Fibroblast of the conjunctiva (primary cell): ENCODE results near the gene ANKRD13C.
"Not testable (repeated sequence)": the region's sequence is repeated elsewhere in the genome, so short reads cannot be mapped to it uniquely, and the experiment has no call there.

ENCODE experiments used
- DNase-seq: peaks from one replicate; pipeline ENCODE4 v3.0.0-alpha.2; 2010; ENCODE audit warnings: low read depth

Gene ANKRD13C

DNA sequence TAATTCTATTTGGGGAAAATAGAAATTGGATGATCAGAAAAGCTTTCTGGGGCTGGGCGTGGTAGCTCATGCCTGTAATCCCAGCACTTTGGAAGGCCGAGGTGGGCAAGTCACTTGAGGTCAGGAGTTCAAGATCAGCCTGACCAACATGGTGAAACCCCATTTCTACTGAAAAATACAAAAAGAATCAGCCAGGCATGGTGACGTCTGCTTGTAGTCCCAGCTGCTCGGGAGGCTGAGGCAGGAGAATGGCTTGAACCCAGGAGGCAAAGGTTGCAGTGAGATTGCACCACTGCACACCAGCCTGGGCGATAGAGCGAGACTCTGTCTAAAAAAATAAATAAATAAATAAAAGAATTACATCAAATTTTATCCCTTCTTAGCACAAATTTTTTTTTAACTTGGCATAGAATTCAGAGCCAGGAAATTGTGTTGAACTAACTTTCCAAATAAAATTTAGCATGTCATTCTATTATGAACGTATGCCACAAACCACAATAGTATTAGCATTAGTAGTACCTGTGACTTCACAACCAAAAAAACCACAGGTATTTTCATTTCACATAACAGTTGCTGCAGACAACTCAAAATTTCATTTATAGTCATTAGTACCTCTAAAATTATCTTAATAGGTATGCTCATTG is 4.5 kb upstream of the ANKRD13C start:
- no peak for DNase-seq

DNA sequence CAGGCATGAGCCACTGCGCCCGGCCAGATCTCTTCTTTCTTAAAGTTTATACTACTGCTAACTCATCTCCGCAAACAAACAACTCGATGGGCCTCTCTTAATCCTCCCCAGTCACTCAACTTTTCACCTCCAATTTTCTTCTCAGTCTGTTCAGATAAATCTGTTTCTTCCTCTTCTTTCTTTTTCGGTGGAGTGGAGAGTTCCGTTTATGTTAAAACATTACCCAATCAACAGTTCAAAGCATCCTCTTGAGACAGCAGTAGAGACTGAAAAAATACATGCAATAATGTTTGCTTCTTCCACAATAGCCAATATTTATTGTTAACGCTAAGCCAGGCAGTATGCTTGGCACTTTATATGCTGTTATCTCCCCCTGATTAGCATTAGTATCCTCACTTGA is 1.4 kb upstream of the ANKRD13C start:
- DNase-seq = no peak

DNA sequence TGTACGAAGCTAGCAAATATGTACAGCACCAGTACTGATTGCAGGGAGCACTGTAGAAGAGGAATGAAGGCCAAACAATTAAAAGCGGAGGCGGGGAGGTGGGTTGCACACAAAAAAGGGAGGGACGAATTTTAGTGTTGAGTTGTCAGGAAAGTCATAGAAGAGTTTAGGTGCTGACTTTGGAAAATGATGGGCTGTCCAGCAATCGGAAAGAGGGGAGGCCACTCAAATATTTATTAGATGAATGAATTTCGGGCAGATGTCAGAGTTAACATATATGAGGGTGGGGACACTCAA is 537 bp upstream of the ANKRD13C start:
- DNase-seq = no peak

DNA sequence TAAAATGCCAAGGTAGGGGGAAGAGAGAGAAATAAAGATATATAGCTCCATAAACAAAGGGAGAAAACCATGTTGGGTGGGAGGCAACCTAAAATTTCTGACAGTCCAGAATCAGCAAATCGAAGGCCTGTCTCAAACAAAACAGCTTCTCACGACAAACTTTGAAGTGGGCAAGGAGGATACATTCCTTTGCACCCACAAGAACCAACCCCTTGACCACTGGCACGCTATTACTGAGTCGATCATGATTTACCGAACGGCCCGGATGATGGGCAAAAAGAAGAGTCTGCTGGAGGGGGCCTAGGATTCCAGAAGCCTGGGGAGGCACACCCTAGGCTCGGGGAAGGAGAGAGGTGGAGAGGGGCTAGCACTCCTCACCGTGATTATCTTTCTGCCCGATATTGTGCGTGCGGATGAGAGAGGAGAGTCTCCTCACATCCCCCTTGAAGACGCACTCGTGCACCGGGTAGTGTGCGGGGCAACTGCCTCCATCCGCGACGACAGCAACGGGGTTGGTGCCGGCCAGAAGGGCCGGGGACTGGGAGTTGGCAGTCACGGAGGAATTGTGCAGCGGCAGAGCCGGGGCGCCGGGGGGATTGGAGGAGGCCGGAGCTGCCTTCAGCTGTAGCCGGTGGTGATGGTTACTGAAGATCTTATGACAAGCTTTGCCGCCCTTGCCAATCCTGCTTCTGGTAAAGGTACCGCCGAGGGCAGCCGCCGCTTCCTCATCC is 756 bp downstream of the ANKRD13C start:
- no peak for DNase-seq

DNA sequence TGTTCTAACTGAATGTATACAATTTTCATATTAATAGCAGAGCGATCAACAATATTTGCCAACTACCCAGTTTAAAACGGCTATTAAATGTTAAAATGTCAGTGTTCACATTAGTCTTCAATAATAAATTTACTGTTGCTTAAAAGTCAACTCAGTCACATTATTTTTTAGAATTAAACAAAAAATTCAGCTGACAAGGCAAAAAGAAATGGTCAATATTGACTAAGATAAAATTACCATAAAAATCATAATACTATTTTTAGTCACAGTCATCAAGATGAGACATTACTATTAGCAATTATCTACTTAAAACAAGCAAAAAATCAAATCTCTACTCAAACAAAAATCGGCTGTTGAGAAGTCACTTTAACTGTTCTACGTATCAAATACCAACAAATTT is 1.5 kb downstream of the ANKRD13C start:
- no peak for DNase-seq

DNA sequence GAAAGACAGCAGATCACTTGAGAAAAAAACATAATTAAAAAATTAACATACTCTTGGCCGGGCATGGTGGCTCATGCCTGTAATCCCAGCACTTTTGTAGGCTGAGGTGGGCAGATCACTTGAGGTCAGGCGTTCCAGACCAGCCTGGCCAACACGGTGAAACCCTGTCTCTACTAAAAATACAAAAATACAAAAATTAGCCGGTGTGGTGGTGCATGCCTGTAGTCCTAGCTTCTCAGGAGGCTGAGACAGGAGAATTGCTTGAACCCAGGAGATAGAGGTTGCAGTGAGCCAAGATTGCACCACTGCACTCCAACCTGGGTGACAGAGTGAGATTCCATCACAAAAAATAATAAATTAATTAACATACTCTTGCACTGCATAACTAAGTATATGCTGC is 4.7 kb downstream of the ANKRD13C start:
- not testable (repeated sequence) for DNase-seq

DNA sequence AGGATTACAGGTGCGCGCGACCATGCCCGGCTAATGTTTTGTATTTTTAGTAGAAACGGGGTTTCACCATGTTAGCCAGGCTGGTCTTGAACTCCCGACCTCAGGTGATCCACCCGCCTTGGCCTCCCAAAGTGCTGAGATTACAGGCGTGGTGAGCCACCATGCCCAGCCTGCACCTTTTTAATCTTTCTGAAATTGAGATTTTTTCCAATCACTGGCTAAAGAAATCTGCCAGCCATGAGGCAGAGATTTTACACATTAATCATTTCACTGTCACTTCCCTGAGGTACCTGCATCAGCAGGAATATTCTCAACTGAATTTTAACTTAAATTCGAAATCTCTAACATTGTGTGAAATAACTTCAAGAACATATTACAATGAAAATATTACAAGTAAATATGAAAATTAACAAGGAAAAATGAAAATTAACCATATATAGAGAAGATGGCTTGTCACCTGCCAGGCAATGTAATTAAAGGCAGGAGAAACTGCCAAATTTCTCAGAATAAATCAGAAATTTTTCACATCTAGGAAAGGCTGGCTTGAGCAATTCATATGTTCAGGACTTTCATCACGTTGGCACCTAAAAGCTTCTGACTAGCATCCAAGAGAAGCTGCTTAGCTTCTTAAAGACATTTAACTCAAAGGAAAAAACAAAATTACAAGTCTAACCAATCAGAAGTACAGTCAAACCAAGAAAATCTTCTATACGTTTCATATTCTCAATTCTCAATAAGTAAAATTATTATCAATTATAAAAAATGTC is 5.9 kb downstream of the ANKRD13C start:
- no peak for DNase-seq

DNA sequence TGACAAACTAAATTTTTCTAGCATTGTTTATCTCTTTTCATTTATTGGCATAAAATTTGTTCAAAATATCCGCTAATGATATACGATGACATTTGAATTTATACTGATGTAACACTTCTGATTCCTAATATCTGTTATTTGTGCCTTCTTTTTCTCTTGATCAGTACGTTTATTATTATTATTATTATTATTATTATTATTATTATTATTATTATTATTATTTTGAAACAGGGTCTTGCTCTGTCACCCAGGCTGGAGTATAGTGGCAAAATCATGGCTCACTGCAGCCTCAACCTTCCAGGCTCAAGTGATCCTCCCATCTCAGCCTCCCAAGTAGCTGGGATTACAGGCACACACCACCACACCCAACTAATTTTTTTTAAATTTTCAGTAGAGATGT is 14.9 kb downstream of the ANKRD13C start:
- not testable (repeated sequence) for DNase-seq

DNA sequence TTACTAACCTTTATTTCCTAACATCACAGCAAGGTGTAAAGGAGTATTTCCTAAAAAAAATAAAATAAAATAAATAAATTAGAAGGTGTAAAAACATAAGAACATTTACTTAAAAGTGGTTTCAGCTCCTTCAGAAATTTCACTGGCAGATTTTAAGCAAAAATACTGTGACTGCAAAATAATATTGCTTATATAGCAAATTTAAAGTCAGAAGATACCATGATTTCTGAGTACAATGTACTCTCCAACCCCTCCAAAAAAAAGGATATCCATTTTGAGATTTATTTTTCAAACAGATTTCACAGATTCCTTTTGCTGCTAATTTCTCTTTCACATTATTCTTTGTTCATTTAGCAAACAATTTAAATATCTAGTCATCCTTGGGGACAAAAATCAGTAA is 18.5 kb downstream of the ANKRD13C start:
- no peak for DNase-seq

DNA sequence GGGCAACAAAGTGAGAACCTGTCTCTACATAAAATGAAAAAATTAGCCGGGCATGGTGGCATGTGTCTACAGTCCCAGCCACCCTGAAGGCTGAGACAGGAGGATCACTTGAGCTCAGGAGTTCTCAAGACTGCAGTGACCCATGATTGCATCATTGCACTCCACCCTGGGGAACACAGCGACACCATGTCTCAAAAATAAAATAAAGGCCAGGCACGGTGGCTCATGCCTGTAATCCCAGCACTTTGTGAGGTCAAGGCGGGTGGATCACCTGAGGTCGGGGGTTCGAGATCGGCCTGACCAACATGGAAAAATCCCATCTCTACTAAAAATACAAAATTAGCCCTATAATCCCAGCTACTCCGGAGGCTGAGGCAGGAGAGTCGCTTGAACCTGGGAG is 20.1 kb downstream of the ANKRD13C start:
- no peak for DNase-seq

DNA sequence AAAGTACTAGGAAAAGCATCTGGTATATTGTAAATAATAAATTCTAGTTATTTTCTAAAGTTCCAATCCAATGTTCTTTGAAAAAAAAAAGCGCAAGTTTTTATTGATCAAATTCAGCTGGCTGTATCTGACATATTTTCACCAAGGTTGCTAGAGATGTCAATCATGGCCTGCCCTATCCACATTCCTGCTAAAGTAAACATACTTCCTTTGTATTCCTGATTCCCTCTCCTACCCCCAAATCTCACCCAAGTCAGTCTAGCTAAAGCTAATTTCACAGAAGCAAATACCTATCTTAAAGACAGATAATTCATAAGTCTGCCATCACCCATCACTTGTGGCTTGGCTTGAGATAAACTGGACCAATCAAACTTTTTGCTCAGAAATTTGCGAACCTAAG is 21.3 kb downstream of the ANKRD13C start:
- DNase-seq = no peak

DNA sequence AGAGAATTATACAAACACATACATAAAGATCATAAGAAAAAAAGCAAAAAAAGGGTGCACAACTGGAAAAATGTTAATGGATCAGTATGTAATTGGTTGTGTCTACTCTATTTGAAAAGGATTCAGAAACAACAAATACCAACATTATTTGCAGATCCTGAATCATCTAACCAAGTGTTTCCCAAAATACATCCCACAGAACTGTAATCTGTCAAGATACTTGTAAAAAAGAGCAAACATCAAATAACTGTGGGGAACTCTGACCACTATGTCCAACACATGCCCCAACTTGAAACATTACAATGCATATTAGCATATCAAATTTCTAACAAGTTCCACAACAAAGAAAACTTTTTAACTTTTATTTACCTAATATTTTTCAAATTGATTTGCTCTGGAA is 22.6 kb downstream of the ANKRD13C start:
- DNase-seq = no peak

DNA sequence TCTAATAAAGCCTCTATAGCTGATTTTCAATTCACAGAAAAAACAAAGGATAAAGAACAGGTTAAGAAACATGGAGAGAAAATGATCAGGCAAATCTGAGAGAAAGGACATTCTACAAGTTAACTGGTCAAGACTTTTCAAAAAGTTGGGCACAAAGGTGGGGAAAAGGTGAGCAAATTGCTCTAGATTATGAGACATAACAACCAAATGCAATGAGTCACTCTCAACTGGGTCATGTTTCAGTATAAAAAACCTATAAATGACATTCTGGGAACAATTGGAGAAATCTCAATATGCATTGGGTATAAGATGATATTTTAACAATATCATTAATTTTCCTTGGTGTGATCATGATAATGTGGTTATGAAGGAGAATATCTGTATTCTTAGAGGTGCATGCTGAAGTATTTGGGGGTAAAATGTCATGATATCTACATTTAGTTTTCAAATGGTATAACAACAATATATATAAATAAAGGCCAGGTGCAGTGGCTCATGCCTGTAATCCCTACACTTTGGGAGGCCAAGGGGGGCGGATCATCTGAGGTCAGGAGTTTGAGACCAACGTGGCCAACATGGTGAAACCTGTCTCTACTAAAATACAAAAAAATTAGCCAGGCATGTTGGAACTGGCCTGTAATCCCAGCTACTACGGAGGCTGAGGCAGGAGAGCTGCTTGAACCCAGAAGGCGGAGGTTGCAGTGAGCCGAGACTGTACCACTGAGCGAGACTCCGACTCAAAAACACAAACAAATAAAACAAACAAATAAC is 27.0 kb downstream of the ANKRD13C start:
- DNase-seq = no peak

DNA sequence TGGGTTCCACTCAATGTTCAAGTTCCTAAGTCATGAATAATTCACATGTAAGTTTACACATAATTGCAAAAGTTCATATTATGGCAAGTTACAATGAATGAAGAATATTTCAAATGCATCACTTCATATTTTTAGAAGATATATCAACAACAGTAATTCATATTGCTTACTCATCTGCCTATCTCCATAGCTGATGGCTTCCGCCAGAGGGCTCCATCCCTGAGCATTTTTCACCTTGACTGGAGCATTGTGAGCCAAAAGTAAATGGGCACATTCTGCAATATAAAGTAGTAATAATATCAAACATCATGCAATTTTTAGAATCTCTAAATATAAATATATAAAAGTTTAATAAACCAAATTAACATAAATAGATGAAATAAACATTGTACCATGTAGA is 29.8 kb downstream of the ANKRD13C start:
- no peak for DNase-seq

DNA sequence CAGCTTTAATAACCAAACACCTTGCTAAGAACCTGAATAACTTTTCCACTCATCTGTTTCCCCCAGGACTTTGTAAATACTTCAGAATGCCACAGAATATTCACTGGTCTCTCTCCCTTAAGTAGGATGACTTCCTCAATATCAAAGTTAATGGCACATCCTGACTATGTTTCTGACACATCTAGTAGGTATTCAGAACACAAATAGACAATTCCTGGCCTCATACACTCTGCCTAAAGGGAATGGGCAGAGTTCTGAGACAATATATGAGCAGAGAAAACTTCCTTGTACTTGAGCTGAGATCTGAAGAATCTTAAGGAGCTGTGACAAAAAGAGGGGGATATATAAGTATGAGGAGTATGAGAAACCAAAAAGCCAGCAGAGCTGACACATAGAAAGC is 34.8 kb downstream of the ANKRD13C start:
- DNase-seq = no peak

DNA sequence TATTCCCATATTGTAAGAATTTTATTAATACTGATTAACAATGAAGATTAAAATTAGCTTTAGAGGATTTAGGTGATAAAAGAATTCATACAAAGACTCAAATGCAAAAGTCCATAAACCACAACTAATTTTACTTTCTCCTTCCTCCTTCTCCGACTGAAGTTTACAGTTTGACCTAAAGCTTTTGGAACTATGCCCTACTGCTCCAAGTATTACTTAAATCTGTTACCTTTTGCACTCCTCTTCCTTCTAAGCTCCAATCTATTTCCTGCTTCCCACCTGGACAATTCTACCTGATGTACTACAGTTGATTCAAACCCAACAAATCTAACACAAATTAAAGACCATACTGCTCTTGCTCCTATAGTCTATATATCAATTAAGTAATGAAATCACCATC is 36.3 kb downstream of the ANKRD13C start:
- no peak for DNase-seq

DNA sequence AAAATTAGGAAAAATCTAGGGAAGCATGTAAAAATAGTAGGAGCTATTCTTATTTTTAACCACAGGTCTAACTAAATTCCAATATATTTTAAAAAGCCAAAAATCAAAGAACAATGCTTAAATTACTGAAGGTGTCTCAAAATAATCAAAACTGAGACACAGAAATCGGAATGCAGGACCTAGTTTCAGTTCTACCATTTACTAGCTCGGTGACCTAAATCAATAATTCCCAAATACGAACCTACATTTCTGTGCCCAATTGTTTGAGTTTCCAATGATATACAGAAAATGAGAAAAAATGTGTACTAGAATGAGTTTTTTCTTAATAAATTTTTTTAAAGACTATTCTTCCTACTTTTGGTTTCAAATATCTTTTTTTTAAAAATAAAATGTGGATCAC is 37.4 kb downstream of the ANKRD13C start:
- DNase-seq = no peak

DNA sequence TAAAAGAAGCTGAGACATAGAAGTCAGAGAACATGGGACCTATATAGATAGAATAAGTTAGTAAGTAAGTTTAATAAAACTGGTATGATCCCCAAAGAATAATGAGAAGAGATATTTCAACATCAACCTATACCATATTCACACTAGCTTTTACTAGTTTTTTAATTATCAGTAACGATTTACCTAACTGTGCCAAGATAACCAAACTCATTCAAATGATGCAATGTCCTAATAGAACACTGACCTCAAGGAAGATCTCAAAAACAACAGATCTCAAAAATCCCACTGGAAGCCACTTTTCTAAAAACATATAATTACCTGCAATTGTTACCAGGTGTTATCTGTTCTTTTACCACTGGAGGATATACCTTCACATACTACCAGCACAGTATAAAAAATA is 38.7 kb downstream of the ANKRD13C start:
- DNase-seq = no peak

DNA sequence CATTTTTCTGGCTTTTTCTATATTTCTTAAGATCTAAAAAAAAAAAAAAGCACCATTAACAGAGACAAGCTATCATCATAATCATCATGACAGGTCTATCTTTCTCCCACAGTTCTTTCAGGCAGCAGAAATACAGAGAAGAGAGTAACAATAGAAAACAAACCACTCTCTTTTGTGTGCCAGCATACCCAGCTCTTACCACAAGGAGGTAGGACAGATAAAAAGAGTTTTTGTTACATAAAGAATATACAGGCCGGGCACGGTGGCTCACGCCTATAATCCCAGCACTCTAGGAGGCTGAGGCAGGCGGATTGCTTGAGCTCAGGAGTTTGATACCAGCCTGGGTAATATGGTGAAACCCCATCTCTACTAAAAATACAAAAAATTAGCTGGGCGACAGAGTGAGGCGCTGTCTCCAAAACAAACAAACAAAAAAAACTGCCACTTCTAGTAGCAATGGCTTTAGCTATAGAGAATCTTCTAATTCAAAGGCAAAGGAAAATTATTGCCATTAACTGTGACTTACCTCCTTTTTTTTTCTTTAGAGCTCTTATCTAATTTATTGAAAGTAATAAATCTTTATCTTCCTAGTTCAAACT is 39.7 kb downstream of the ANKRD13C start:
- DNase-seq = no peak

DNA sequence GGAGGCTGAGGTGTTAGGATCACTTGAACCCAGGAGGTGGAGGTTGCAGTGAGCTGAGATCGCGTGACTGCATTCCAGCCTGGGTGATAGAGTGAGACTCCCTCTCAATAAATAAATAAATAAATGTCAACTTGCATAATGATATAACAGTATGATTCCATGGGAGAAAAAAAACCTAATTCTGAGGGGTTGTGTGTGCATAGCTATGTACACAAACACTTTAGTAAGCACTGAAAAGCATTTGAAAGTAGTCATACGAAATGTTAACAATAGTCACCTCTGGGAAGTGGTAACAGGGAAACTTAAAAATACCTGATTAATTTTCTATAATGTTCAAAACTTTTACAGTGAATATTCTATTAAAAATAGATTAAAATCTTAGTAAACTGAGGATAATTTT is 43.2 kb downstream of the ANKRD13C start:
- no peak for DNase-seq

DNA sequence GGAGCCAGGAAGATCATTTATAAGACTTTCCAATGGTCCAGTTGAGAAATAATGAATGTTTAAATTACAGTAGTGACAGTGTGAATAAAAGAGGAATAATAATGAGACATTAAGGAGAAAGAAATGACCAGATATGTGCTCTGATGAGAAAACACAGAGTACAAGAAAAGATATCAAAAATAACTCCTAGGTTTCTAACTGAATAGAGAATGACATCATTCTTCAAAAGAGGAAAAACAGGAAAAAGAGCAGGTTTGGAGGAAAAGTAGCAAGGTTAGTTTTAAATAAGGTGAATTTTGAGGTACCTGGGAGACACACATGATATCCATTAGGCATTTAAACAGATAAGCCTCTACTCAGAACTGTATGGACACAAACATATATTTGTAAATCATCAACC is 55.0 kb downstream of the ANKRD13C start:
- DNase-seq = no peak

DNA sequence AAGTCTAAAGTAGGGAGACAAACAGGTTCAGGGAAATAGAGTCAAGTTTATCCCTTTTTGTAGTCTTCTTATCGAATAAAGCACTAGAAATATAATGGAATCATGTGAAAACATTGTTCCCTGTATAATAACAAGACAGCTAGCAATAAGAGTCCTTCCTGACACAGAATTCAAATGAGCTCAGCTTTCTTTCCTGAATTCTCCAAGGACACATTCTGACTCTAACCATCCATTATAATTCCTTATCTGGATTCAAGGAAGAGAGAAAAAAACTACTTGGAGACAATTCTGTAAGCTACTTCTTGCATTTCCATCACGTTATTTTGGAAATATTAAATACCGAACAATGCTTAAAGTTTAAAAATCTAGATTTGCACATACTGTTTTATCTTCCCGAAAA is 58.8 kb downstream of the ANKRD13C start:
- DNase-seq = no peak
